Trophoblast cell (in vitro differentiated cells and primary cell): ENCODE data around the gene TAS1R3.

Experiments used
- DNase-seq, 2 donors: peaks; one replicate each; pipeline ENCODE4 v3.0.0-alpha.2; 2016
- H2AFZ ChIP-seq: 2 replicates; pipeline ENCODE4 v1.6.1; 2013; ENCODE audit warnings: low read length, moderate library complexity, mild to moderate bottlenecking; ENCODE audit not compliant: insufficient read depth, poor library complexity
- H2AK5ac ChIP-seq: 2 replicates; pipeline ENCODE4 v1.6.1; 2013; ENCODE audit warnings: mild to moderate bottlenecking, low read length
- H2BK120ac ChIP-seq: 2 replicates; pipeline ENCODE4 v1.6.1; 2013; ENCODE audit warnings: low read length, mild to moderate bottlenecking, moderate library complexity; ENCODE audit not compliant: insufficient read depth, poor library complexity
- H2BK12ac ChIP-seq: 2 replicates; pipeline ENCODE4 v1.6.1; 2013; ENCODE audit warnings: mild to moderate bottlenecking, low read length, moderate library complexity
- H2BK5ac ChIP-seq: 2 replicates; pipeline ENCODE4 v1.6.1; 2013; ENCODE audit warnings: low read length, low read depth, moderate library complexity, mild to moderate bottlenecking; ENCODE audit not compliant: poor library complexity
- H3K14ac ChIP-seq: 2 replicates; pipeline ENCODE4 v1.6.1; 2013; ENCODE audit warnings: mild to moderate bottlenecking, low read length
- H3K18ac ChIP-seq: 2 replicates; pipeline ENCODE4 v1.6.1; 2013; ENCODE audit warnings: mild to moderate bottlenecking, low read length
- H3K23ac ChIP-seq: 2 replicates; pipeline ENCODE4 v1.6.1; 2013; ENCODE audit warnings: low read length
- H3K27ac ChIP-seq: 2 replicates; pipeline ENCODE4 v1.5.1; 2013; ENCODE audit warnings: low read depth, mild to moderate bottlenecking, inconsistent platforms, low read length, moderate library complexity
- H3K27me3 ChIP-seq: 2 replicates; pipeline ENCODE4 v1.6.1; 2013; ENCODE audit warnings: inconsistent platforms, mild to moderate bottlenecking, low read length, moderate library complexity; ENCODE audit not compliant: insufficient read depth
- H3K36me3 ChIP-seq, 2 experiments: 1 replicate in 1 of 2; 2 replicates in 1 of 2; pipeline ENCODE4 v1.6.1; 2013; ENCODE audit warnings: low read length in 2 of 2, mild to moderate bottlenecking in 2 of 2, moderate library complexity in 1 of 2; ENCODE audit not compliant: insufficient read depth in 2 of 2, control insufficient read depth in 1 of 2
- H3K4ac ChIP-seq: 2 replicates; pipeline ENCODE4 v1.6.1; 2013; ENCODE audit warnings: low read depth, mild to moderate bottlenecking, low read length, moderate library complexity
- H3K4me1 ChIP-seq, 2 experiments: 1 replicate in 1 of 2; 2 replicates in 1 of 2; pipeline ENCODE4 v1.6.1; 2013; ENCODE audit warnings: low read length in 2 of 2, mild to moderate bottlenecking in 2 of 2, moderate library complexity in 1 of 2; ENCODE audit not compliant: insufficient read depth in 2 of 2, control insufficient read depth in 1 of 2
- H3K4me2 ChIP-seq: 2 replicates; pipeline ENCODE4 v1.6.1; 2013; ENCODE audit warnings: inconsistent platforms, mild to moderate bottlenecking, low read length, moderate library complexity
- H3K4me3 ChIP-seq: 2 replicates; pipeline ENCODE4 v1.5.1; 2013; ENCODE audit warnings: mild to moderate bottlenecking, low read depth, low read length, inconsistent platforms
- H3K79me1 ChIP-seq: one replicate; pipeline ENCODE4 v1.6.1; 2013; ENCODE audit warnings: low read length
- H3K79me2 ChIP-seq: 2 replicates; pipeline ENCODE4 v1.6.1; 2013; ENCODE audit warnings: low read length, mild to moderate bottlenecking; ENCODE audit not compliant: control insufficient read depth, insufficient read depth, poor library complexity
- H3K9ac ChIP-seq: 2 replicates; pipeline ENCODE4 v1.6.1; 2013; ENCODE audit warnings: mild to moderate bottlenecking, low read length
- H3K9me3 ChIP-seq: 2 replicates; pipeline ENCODE4 v1.6.1; 2013; ENCODE audit warnings: low read depth, mild to moderate bottlenecking, control low read depth, inconsistent platforms, low read length; ENCODE audit not compliant: insufficient read depth
- H4K12ac ChIP-seq: 2 replicates; pipeline ENCODE4 v1.6.1; 2013; ENCODE audit warnings: low read depth, mild to moderate bottlenecking, low read length, moderate library complexity
- H4K8ac ChIP-seq: 2 replicates; pipeline ENCODE4 v1.6.1; 2013; ENCODE audit warnings: low read depth, mild to moderate bottlenecking, low read length, moderate library complexity
- H4K91ac ChIP-seq: one replicate; pipeline ENCODE4 v1.6.1; 2013; ENCODE audit warnings: low read depth, mild to moderate bottlenecking, low read length, moderate library complexity
- WGBS: extraction: QIAGEN DNeasy Blood & Tissue Kit; methylation state at CpG from one replicate; pipeline ENCODE4 v1.1.7; 2013; ENCODE audit warnings: missing lambda C conversion rate; ENCODE audit not compliant: insufficient read length, insufficient coverage; ENCODE audit errors: extremely low coverage; 5-methylcytosine and 5-hydroxymethylcytosine counted together

The TAS1R3 gene

DNA sequence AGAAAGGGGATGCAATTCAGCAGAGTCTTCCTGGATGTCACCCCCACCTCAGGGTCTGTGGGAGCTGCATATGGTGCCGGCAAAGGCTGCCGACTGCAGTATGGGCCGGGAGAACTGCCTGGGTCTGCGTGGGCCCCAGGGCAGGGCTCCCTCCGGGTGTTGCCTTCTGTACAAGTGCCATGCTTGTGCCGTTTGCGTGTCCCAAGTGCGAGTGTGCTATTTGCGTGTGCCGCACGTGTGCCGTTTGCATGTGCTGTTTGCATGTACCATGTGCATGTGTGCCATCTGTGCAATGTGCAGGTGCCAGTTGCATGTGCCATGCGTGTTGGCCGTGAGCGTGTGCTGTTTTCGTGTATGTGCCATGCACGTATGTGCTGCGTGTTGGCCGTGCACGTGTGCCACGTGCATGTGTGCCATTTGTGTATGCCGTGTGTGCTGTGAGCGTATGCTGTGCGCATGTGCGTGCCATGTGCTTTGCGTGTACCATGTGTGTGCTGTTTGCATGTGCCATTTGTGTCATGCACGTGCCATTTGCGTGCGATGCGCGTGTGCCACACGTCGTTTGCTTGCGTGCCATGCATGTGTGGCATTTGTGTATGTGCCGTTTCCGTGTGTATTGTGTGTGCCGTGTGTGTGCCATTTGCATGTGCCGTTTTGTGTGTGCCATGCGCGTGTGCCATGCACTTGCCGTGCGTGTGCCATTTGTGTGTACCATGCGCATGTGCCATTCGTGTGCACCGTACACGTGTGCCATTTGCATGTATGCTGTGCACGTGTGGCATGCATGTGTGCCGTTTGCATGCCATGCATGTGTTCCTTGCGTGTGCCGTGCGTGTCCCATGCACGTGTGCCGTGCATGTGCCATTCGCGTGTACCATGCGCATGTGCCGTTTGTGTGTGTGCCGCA lies 1.5 kb upstream of the TAS1R3 start:
- no peak overlapping the region for H4K91ac ChIP-seq
- H3K27me3 ChIP-seq = no peaks in the 10 kb centered on the region
- H2BK5ac ChIP-seq = no peak overlapping the region
- H3K36me3 ChIP-seq = peaks cover 18 to 19% of the 10 kb centered on the region in 2 experiments
- H3K27ac ChIP-seq = no peak overlapping the region
- H3K79me1 ChIP-seq = peaks cover 6% of the 10 kb centered on the region
- peaks cover 9 to 10% of the 10 kb centered on the region in 2 experiments for H3K4me1 ChIP-seq
- peak overlapping the region; percentile 50 for H3K23ac ChIP-seq
- no CpG with 5 or more reads among the region's 58 CpGs for WGBS
- H3K4me2 ChIP-seq = no peak overlapping the region
- no peak overlapping the region for H4K12ac ChIP-seq
- no peak overlapping the region for H3K4ac ChIP-seq
- H2BK12ac ChIP-seq = no peak overlapping the region
- no peak overlapping the region for H2AK5ac ChIP-seq
- H3K79me2 ChIP-seq = peaks cover 9% of the 10 kb centered on the region
- H3K18ac ChIP-seq = no peak overlapping the region
- no peak overlapping the region for H4K8ac ChIP-seq
- no peak overlapping the region for H3K9ac ChIP-seq
- H3K9me3 ChIP-seq = peaks cover 16% of the 10 kb centered on the region
- DNase-seq = no peak
- no peak overlapping the region for H2AFZ ChIP-seq
- H3K14ac ChIP-seq = no peak overlapping the region
- H3K4me3 ChIP-seq = peak overlapping the region; percentile 34
- no peak overlapping the region for H2BK120ac ChIP-seq

DNA sequence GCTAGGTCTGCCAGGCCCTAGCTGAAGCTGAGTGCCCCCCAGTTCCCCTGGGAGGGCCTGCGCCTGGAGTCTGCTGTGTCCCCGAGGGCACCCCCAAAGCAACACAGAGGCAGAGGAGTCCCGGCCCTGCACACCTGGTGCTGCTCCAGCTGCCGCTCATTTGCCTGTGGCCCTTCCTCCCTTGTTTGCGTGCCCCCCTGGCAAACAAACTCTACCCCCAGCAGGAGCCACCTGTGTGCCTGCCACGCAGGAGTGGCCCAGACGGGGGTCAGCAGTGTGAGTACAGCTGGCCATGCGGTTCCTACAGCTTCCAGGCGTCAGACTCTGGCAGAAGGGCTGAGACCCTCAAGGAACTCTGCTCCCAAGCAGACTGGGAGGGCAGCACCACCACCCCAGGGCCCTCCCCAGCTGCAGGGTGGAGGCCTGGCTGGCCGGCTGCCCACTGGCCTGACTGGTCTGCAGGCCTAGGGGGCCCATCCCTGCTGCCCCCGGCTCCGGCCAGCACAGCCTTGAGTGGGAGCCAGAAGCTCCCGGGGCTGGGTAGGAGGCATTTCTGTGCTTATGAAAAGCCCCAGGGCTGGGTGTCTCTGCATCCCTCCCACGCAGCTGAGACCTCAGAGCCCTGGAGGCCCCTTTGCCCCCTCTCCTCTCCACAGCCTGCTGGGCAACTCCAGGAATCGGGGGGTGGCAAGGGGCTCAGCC lies 563 bp upstream of the TAS1R3 start:
- no peak overlapping the region for H4K8ac ChIP-seq
- H3K14ac ChIP-seq = no peak overlapping the region
- H3K27ac ChIP-seq = no peak overlapping the region
- no peak overlapping the region for H3K18ac ChIP-seq
- peaks cover 12% of the 10 kb centered on the region for H3K9me3 ChIP-seq
- peaks cover 22 to 25% of the 10 kb centered on the region in 2 experiments for H3K36me3 ChIP-seq
- no peak overlapping the region for H2BK120ac ChIP-seq
- no peak overlapping the region for H4K91ac ChIP-seq
- no peak overlapping the region for H4K12ac ChIP-seq
- H3K4me2 ChIP-seq = no peak overlapping the region
- peaks cover 3 to 5% of the 10 kb centered on the region in 2 experiments for H3K4me1 ChIP-seq
- no peak overlapping the region for H2BK5ac ChIP-seq
- no peak for DNase-seq
- H3K23ac ChIP-seq = no peak overlapping the region
- peaks cover 1% of the 10 kb centered on the region for H3K79me2 ChIP-seq
- no peak overlapping the region for H3K9ac ChIP-seq
- H2BK12ac ChIP-seq = no peak overlapping the region
- WGBS = no CpG with 5 or more reads among the region's 15 CpGs
- no peaks in the 10 kb centered on the region for H3K79me1 ChIP-seq
- H3K27me3 ChIP-seq = no peaks in the 10 kb centered on the region
- H2AFZ ChIP-seq = no peak overlapping the region
- no peak overlapping the region for H2AK5ac ChIP-seq
- no peak overlapping the region for H3K4me3 ChIP-seq
- no peak overlapping the region for H3K4ac ChIP-seq

DNA sequence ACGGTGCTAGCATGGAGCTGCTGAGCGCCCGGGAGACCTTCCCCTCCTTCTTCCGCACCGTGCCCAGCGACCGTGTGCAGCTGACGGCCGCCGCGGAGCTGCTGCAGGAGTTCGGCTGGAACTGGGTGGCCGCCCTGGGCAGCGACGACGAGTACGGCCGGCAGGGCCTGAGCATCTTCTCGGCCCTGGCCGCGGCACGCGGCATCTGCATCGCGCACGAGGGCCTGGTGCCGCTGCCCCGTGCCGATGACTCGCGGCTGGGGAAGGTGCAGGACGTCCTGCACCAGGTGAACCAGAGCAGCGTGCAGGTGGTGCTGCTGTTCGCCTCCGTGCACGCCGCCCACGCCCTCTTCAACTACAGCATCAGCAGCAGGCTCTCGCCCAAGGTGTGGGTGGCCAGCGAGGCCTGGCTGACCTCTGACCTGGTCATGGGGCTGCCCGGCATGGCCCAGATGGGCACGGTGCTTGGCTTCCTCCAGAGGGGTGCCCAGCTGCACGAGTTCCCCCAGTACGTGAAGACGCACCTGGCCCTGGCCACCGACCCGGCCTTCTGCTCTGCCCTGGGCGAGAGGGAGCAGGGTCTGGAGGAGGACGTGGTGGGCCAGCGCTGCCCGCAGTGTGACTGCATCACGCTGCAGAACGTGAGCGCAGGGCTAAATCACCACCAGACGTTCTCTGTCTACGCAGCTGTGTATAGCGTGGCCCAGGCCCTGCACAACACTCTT lies 1.1 kb downstream of the TAS1R3 start:
- H3K36me3 ChIP-seq = peaks cover 32 to 33% of the 10 kb centered on the region in 2 experiments
- H2BK12ac ChIP-seq = no peak overlapping the region
- no peak overlapping the region for H4K8ac ChIP-seq
- no peak overlapping the region for H3K18ac ChIP-seq
- H3K9ac ChIP-seq = no peak overlapping the region
- H3K79me1 ChIP-seq = no peaks in the 10 kb centered on the region
- DNase-seq = peak; percentile 44 to 57
- no peak overlapping the region for H2AK5ac ChIP-seq
- no peak overlapping the region for H4K12ac ChIP-seq
- H3K27me3 ChIP-seq = no peaks in the 10 kb centered on the region
- no peak overlapping the region for H3K4me2 ChIP-seq
- H3K27ac ChIP-seq = no peak overlapping the region
- no peak overlapping the region for H2BK120ac ChIP-seq
- no peak overlapping the region for H3K4ac ChIP-seq
- H3K14ac ChIP-seq = no peak overlapping the region
- no peak overlapping the region for H2BK5ac ChIP-seq
- H3K9me3 ChIP-seq = peaks cover 12% of the 10 kb centered on the region
- H4K91ac ChIP-seq = no peak overlapping the region
- H3K23ac ChIP-seq = no peak overlapping the region
- H3K79me2 ChIP-seq = no peaks in the 10 kb centered on the region
- no peaks in the 10 kb centered on the region for H3K4me1 ChIP-seq
- no peak overlapping the region for H2AFZ ChIP-seq
- WGBS = no CpG with 5 or more reads among the region's 57 CpGs
- no peak overlapping the region for H3K4me3 ChIP-seq

DNA sequence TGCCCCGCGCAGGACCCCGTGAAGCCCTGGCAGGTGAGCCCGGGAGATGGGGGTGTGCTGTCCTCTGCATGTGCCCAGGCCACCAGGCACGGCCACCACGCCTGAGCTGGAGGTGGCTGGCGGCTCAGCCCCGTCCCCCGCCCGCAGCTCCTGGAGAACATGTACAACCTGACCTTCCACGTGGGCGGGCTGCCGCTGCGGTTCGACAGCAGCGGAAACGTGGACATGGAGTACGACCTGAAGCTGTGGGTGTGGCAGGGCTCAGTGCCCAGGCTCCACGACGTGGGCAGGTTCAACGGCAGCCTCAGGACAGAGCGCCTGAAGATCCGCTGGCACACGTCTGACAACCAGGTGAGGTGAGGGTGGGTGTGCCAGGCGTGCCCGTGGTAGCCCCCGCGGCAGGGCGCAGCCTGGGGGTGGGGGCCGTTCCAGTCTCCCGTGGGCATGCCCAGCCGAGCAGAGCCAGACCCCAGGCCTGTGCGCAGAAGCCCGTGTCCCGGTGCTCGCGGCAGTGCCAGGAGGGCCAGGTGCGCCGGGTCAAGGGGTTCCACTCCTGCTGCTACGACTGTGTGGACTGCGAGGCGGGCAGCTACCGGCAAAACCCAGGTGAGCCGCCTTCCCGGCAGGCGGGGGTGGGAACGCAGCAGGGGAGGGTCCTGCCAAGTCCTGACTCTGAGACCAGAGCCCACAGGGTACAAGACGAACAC lies 1.8 kb downstream of the TAS1R3 start:
- H2AK5ac ChIP-seq = no peak overlapping the region
- H3K27me3 ChIP-seq = no peaks in the 10 kb centered on the region
- no peak overlapping the region for H3K23ac ChIP-seq
- H2AFZ ChIP-seq = no peak overlapping the region
- no peak overlapping the region for H3K18ac ChIP-seq
- H3K36me3 ChIP-seq = peaks cover 31 to 32% of the 10 kb centered on the region in 2 experiments
- H3K79me2 ChIP-seq = no peaks in the 10 kb centered on the region
- no peak overlapping the region for H4K12ac ChIP-seq
- H3K79me1 ChIP-seq = no peaks in the 10 kb centered on the region
- no peak overlapping the region for H3K14ac ChIP-seq
- peak; percentile 49 to 73 for DNase-seq
- H4K91ac ChIP-seq = no peak overlapping the region
- H2BK12ac ChIP-seq = no peak overlapping the region
- no peak overlapping the region for H3K4me2 ChIP-seq
- H4K8ac ChIP-seq = no peak overlapping the region
- H3K27ac ChIP-seq = no peak overlapping the region
- no peak overlapping the region for H2BK5ac ChIP-seq
- H3K9me3 ChIP-seq = peaks cover 12% of the 10 kb centered on the region
- no peak overlapping the region for H2BK120ac ChIP-seq
- no peak overlapping the region for H3K9ac ChIP-seq
- H3K4me1 ChIP-seq = no peaks in the 10 kb centered on the region
- no peak overlapping the region for H3K4ac ChIP-seq
- WGBS = no CpG with 5 or more reads among the region's 48 CpGs
- H3K4me3 ChIP-seq = no peak overlapping the region
